Activated T-helper 1 cell treated with anti-CD3 and anti-CD28 coated beads, Interleukin-12 subunit alpha, Interleukin-12 subunit beta, Interleukin-2, Interleukin-4 antibody, amounts not matched to agents 30 ng/mL and 10 ng/mL and 1 ng/mL, durations not matched to agents 14 hours and 24 hours and 36 hours (primary cell): ENCODE measurements around the gene RPUSD4. TPM values are rescaled to one million over a fixed set of nuclear protein-coding genes. Genes with fewer than 3 reads are reported as not detected.

Experiments used
- DNase-seq: peaks from one replicate; pipeline ENCODE4 v3.0.0; 2021; ENCODE audit warnings: low spot score
- H3K27ac Mint-ChIP-seq: one replicate; pipeline ENCODE4 v1.8.0; 2021; ENCODE audit warnings: mild to moderate bottlenecking, mixed read lengths
- H3K27me3 Mint-ChIP-seq: one replicate; pipeline ENCODE4 v1.8.0; 2022; ENCODE audit warnings: mild to moderate bottlenecking, moderate library complexity, mixed read lengths; ENCODE audit not compliant: insufficient read depth
- H3K36me3 Mint-ChIP-seq: one replicate; pipeline ENCODE4 v1.8.0; 2021; ENCODE audit warnings: low read depth, mixed read lengths
- H3K4me1 Mint-ChIP-seq: one replicate; pipeline ENCODE4 v1.8.0; 2021; ENCODE audit warnings: low read depth, mixed read lengths
- H3K4me3 Mint-ChIP-seq: one replicate; pipeline ENCODE4 v1.8.0; 2021; ENCODE audit warnings: mild to moderate bottlenecking, moderate library complexity, mixed read lengths
- H3K9me3 Mint-ChIP-seq: one replicate; pipeline ENCODE4 v1.8.0; 2021; ENCODE audit warnings: mixed read lengths
- intact Hi-C: fragments of 100-400 bp; cut with micrococcal nuclease; formaldehyde crosslinking; loops from one replicate; pipeline ENCODE4 v1.15.1; 2024
- total RNA-seq: library from RNA; stranded (reverse); gene quantifications from 2 replicates; pipeline ENCODE4 v1.2.3, GENCODE V29; 2022

RPUSD4 gene
- total RNA-seq, 1 donor from 2014 or later = 49.8 TPM

- peaks cover 41% of the 10 kb centered on the region for H3K36me3 Mint-ChIP-seq
- H3K4me3 Mint-ChIP-seq = no peak overlapping the region
- H3K27me3 Mint-ChIP-seq = no peaks in the 10 kb centered on the region
- no peak for DNase-seq
- intact Hi-C loops = no loop called here
- H3K27ac Mint-ChIP-seq = no peak overlapping the region
- H3K4me1 Mint-ChIP-seq = no peaks in the 10 kb centered on the region
- no peaks in the 10 kb centered on the region for H3K9me3 Mint-ChIP-seq
Observed at GRCh38 chr11:126202646-126203359, 8.6 kb downstream of the RPUSD4 start.

DNA sequence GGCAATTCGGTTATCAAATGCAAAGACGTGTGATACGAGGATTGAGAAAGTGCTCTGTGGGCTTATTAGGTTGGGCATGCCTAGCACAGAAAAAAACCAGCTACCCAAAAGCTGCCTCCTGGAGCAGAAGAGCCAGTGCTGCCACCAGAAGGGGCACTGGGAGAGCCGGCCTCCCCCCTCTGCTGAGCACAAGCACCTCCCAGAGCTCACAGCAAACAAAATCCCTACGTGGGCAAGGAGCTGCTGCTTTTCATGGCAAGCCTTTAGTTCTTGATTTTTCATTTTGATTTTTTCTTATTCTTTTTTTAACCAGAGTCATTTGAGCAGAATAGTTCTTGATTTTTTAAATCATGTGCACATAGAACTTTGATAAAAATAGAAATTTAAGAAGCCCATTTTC is 12.8 kb downstream of the RPUSD4 start:
- DNase-seq = no peak
- Mint-ChIP-seq H3K27ac (no peak overlapping the region), H3K4me1 (no peaks in the 10 kb centered on the region), H3K36me3 (peaks cover 40% of the 10 kb centered on the region), H3K4me3 (no peak overlapping the region), H3K27me3 (no peaks in the 10 kb centered on the region), H3K9me3 (no peaks in the 10 kb centered on the region)
- intact Hi-C loops = no loop called here

DNA sequence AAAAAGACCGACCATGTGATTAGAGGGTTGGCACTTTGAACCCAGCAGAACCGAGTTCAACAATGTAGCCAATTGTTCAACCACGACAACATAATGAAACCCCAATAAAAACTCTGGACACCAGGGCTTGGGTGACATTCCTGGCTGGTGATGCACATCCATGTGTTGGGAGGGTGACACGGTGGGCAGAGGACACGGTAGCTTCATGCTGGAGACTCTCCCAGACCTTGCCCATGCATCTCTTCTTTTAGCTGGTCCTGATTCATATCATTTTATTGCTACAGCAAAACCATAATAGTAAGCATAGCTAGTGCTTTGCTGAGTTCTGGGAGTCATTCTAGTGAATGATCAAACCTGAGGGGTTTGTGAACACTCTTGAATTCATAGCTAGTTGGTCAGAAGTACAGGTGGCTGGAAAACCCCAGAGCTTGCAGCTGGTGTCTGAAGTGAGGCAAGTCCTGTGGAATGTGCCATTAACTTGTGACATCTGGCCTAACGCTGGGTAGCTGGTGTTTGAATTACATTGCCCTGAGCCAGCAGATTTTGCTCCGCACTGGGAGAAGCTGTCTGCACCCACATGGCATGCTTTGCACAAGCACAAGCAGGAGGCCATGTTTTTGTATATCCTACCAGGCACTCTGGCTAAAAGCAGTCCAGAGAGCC is 14.0 kb downstream of the RPUSD4 start:
- Mint-ChIP-seq H3K4me3 (no peak overlapping the region), H3K36me3 (peaks cover 40% of the 10 kb centered on the region), H3K9me3 (no peaks in the 10 kb centered on the region), H3K27me3 (no peaks in the 10 kb centered on the region), H3K27ac (no peak overlapping the region), H3K4me1 (no peaks in the 10 kb centered on the region)
- intact Hi-C loops = no loop called here
- DNase-seq = no peak

DNA sequence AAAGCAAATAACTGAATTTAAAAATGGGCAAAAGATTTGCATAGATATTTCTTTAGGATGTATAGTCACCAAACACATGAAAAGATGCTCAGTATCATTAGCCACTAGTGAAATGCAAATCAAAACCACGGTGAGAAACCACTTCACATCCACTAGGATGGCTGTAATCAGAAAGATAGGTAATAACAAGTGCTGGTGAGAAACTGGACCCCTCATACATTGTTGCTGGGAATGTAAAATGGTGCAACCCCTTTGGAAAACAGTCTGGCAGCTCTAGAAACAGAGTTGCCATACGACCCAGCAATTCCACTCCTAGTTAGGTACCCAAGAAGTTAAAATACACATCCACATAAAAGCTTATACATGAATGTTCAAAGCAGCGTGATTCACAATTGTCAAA is 16.3 kb downstream of the RPUSD4 start:
- no peak for DNase-seq
- no peaks in the 10 kb centered on the region for H3K27me3 Mint-ChIP-seq
- intact Hi-C loops = no loop called here
- H3K27ac Mint-ChIP-seq = no peak overlapping the region
- H3K9me3 Mint-ChIP-seq = no peaks in the 10 kb centered on the region
- H3K4me1 Mint-ChIP-seq = no peaks in the 10 kb centered on the region
- H3K4me3 Mint-ChIP-seq = no peak overlapping the region
- H3K36me3 Mint-ChIP-seq = peaks cover 29% of the 10 kb centered on the region

DNA sequence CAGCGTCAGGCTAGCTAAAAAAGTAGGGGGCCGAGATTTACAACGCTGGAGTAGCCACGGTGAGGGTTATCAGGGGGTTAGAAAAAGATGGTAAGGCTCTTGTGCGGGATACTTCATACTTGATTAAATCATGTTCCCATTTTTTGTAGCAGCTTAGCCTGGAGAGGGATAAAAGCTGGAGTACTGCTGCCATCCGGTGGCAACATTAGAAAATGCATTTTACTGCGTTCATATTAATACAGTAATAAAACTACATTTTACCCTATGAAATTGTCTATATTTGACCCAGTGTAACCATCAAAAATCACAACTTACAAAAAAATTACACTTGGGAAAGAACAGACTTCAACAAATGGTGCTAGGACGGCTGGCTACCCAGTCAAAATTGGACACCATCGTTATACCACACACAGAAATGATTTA is 17.3 kb downstream of the RPUSD4 start:
- peaks cover 26% of the 10 kb centered on the region for H3K36me3 Mint-ChIP-seq
- no peak overlapping the region for H3K4me3 Mint-ChIP-seq
- intact Hi-C loops = loop anchor here (1.0 to 5.0 kb wide), 3 partner anchors 252 to 567 kb away; partner anchors contain the start of gene CHEK1
- no peaks in the 10 kb centered on the region for H3K9me3 Mint-ChIP-seq
- no peaks in the 10 kb centered on the region for H3K27me3 Mint-ChIP-seq
- no peaks in the 10 kb centered on the region for H3K4me1 Mint-ChIP-seq
- DNase-seq = no peak
- no peak overlapping the region for H3K27ac Mint-ChIP-seq

DNA sequence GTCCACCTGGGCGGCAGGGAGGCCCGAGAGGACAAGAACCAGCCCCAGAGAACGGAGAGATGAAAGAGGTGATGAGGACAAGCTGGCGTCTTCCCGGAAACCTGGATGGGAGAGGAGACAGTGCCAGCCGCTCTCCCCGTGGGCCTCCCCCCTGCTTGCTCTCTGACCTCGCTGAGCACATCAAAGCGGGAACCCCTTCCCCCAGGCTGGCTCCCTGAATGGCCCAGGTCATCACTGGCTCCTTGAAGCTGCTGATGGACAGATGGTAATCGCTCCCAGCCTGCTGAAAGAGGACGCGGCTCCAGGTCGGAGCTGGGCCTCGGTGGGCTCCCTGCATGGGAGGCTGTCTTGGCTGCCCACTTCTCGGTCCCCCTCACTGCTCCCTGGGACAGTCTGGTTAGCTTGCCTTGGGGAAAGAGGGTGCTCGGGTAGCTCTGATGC is 18.4 kb downstream of the RPUSD4 start:
- H3K36me3 Mint-ChIP-seq = peaks cover 21% of the 10 kb centered on the region
- H3K27me3 Mint-ChIP-seq = no peaks in the 10 kb centered on the region

GRCh38 chr11:126192361-126192760 is 19.1 kb downstream of the RPUSD4 start:
- no peak for DNase-seq
- H3K4me1 Mint-ChIP-seq = peaks cover 7% of the 10 kb centered on the region
- no peak overlapping the region for H3K4me3 Mint-ChIP-seq
- H3K9me3 Mint-ChIP-seq = no peaks in the 10 kb centered on the region
- no peaks in the 10 kb centered on the region for H3K27me3 Mint-ChIP-seq
- peaks cover 15% of the 10 kb centered on the region for H3K36me3 Mint-ChIP-seq
- no peak overlapping the region for H3K27ac Mint-ChIP-seq
- intact Hi-C loops = loop anchor here (5.0 kb wide), 1 partner anchor 565 kb away; the partner anchor contains the start of gene CHEK1

More for the DNA sequence above, 18.4 kb downstream of the RPUSD4 start:
- Mint-ChIP-seq H3K27ac (no peak overlapping the region), H3K4me3 (no peak overlapping the region), H3K4me1 (peaks cover 7% of the 10 kb centered on the region), H3K9me3 (no peaks in the 10 kb centered on the region)
- intact Hi-C loops = loop anchor here (5.0 kb wide), 1 partner anchor 566 kb away; the partner anchor contains the start of gene CHEK1
- no peak for DNase-seq

DNA sequence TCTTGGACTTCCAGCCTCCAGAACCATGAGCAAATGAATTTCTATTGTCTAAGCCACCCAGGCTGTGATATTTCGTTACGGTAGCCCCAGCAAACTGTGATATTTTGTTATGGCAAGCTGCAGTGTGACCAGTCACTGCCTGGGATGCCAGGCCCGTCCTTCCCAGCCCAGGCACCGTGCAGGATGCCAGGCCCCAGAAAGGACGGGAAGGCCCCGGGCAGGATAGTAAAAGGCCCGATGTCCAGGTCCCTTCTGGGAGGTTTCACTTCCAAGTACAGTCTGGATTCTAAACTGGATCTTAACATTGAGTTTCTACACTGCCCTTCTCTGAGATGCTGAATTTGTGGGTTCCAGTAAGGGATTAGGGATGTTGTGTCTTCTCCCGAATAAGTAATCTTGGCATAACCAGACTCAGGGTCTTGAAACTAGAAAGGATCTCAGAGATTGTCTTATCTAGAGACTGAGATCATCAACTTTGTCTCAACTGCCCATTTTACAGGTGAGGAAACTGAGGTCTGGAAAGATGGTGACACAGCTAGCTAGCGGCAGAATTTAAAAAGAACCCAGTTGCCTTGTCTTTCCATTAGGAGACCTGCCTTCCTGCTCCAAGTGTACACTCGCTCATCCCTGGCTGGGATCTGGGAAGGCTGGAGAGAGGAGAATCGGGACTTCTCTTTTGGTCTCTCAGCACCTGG is 19.9 kb downstream of the RPUSD4 start:
- Mint-ChIP-seq H3K9me3 (no peaks in the 10 kb centered on the region), H3K36me3 (peaks cover 9% of the 10 kb centered on the region), H3K4me1 (peaks cover 7% of the 10 kb centered on the region), H3K27me3 (no peaks in the 10 kb centered on the region), H3K27ac (no peak overlapping the region), H3K4me3 (no peak overlapping the region)
- intact Hi-C loops = loop anchor here (5.0 kb wide), 1 partner anchor 564 kb away; the partner anchor contains the start of gene CHEK1
- no peak for DNase-seq

GRCh38 chr11:126190792-126191191 is 20.7 kb downstream of the RPUSD4 start:
- DNase-seq = no peak
- Mint-ChIP-seq H3K4me3 (no peak overlapping the region), H3K27ac (no peak overlapping the region), H3K27me3 (no peaks in the 10 kb centered on the region), H3K9me3 (no peaks in the 10 kb centered on the region), H3K36me3 (peaks cover 4% of the 10 kb centered on the region), H3K4me1 (peaks cover 7% of the 10 kb centered on the region)
- intact Hi-C loops = loop anchor here (5.0 kb wide), 1 partner anchor 563 kb away; the partner anchor contains the start of gene CHEK1

GRCh38 chr11:126189109-126189929 is 22.1 kb downstream of the RPUSD4 start:
- no peak overlapping the region for H3K4me3 Mint-ChIP-seq
- intact Hi-C loops = no loop called here
- H3K27ac Mint-ChIP-seq = no peak overlapping the region
- H3K9me3 Mint-ChIP-seq = no peaks in the 10 kb centered on the region
- no peaks in the 10 kb centered on the region for H3K36me3 Mint-ChIP-seq
- H3K27me3 Mint-ChIP-seq = no peaks in the 10 kb centered on the region
- H3K4me1 Mint-ChIP-seq = peaks cover 7% of the 10 kb centered on the region
- no peak for DNase-seq

- H3K27me3 Mint-ChIP-seq = no peaks in the 10 kb centered on the region
- no peaks in the 10 kb centered on the region for H3K9me3 Mint-ChIP-seq
- H3K4me1 Mint-ChIP-seq = peaks cover 7% of the 10 kb centered on the region
- H3K4me3 Mint-ChIP-seq = no peak overlapping the region
- DNase-seq = no peak
- intact Hi-C loops = no loop called here
- H3K27ac Mint-ChIP-seq = no peak overlapping the region
- H3K36me3 Mint-ChIP-seq = no peaks in the 10 kb centered on the region
Observed at GRCh38 chr11:126188332-126189108, 22.9 kb downstream of the RPUSD4 start.
